OCI-LY7 (cell line): ENCODE data around the gene ITGA5. TPM values are rescaled to one million over a fixed set of nuclear protein-coding genes. Genes with fewer than 3 reads are reported as not detected.
A peak's percentile ranks its signal among the peaks of the same experiment; 100 is the strongest.

Source experiments
- BruUV-seq: library from RNA; stranded (reverse); fragments of 400-500 nt; replicated peaks from 2 replicates; lab custom pipeline; 2021; lab: Mats Ljungman, UMichigan
- CTCF ChIA-PET: fragments of 300-600 bp; sonication (Branson Sonifier 250); formaldehyde crosslinking; loops from one replicate; lab custom pipeline; 2022; ENCODE audit warnings: antibody characterized with exemption; ENCODE audit not compliant: unreplicated experiment; lab: Charles Lee
- POLR2A ChIA-PET: fragments of 300-600 bp; sonication (Branson Sonifier 250); formaldehyde crosslinking; loops from one replicate; lab custom pipeline; 2022; ENCODE audit warnings: antibody characterized with exemption; lab: Charles Lee
- DNase-seq: peaks from one replicate; pipeline ENCODE4 v3.0.0-alpha.2; 2015; ENCODE audit warnings: low spot score
- H2AFZ ChIP-seq: fragments of 200-600 bp; sonication (generic), shearing (Covaris generic); 2 replicates; pipeline ENCODE4 v1.6.1; 2014; ENCODE audit warnings: mild to moderate bottlenecking, antibody characterized with exemption, low read length, moderate library complexity
- H3K27ac ChIP-seq: fragments of 200-600 bp; sonication (generic); 2 replicates; pipeline ENCODE4 v1.5.1; 2014; ENCODE audit warnings: mixed run types, low read depth, mild to moderate bottlenecking, moderate library complexity, low read length, inconsistent platforms; ENCODE audit not compliant: poor library complexity, severe bottlenecking
- H3K36me3 ChIP-seq: fragments of 200-600 bp; sonication (generic); 2 replicates; pipeline ENCODE4 v1.6.1; 2014; ENCODE audit warnings: mild to moderate bottlenecking, antibody characterized with exemption, low read length, moderate library complexity, mixed read lengths; ENCODE audit not compliant: insufficient read depth
- H3K4me1 ChIP-seq: fragments of 200-600 bp; sonication (generic); 2 replicates; pipeline ENCODE4 v1.5.1; 2014; ENCODE audit warnings: mild to moderate bottlenecking, low read length; ENCODE audit not compliant: insufficient read depth, poor library complexity, severe bottlenecking
- H3K4me2 ChIP-seq: fragments of 200-600 bp; sonication (generic); 2 replicates; pipeline ENCODE4 v1.6.1; 2014; ENCODE audit warnings: mild to moderate bottlenecking, low read length
- H3K4me3 ChIP-seq: fragments of 200-600 bp; sonication (generic); 2 replicates; pipeline ENCODE4 v1.5.1; 2014; ENCODE audit warnings: mild to moderate bottlenecking, low read depth, low read length; ENCODE audit not compliant: poor library complexity, severe bottlenecking
- H3K79me2 ChIP-seq: fragments of 200-600 bp; sonication (generic); 2 replicates; pipeline ENCODE4 v1.6.1; 2016; ENCODE audit warnings: low read depth, mild to moderate bottlenecking, low read length, moderate library complexity, mixed read lengths; ENCODE audit not compliant: insufficient read depth
- H3K9me2 ChIP-seq: fragments of 200-600 bp; sonication (generic); 2 replicates; pipeline ENCODE4 v1.6.1; 2016; ENCODE audit warnings: mild to moderate bottlenecking, low read length, mixed read lengths; ENCODE audit not compliant: insufficient read depth
- H3K9me3 ChIP-seq: fragments of 200-600 bp; sonication (generic); 2 replicates; pipeline ENCODE4 v1.6.1; 2014; ENCODE audit warnings: mild to moderate bottlenecking, mixed run types, low read length, mixed read lengths
- H4K20me1 ChIP-seq: fragments of 200-600 bp; sonication (generic); 2 replicates; pipeline ENCODE4 v1.6.1; 2014; ENCODE audit warnings: mild to moderate bottlenecking, antibody characterized with exemption, low read length, moderate library complexity, mixed read lengths; ENCODE audit not compliant: insufficient read depth
- EZH2phosphoT487 ChIP-seq: fragments of 200-600 bp; sonication (generic); IDR thresholded peaks from 2 replicates; pipeline ENCODE4 v1.6.1; 2018; ENCODE audit warnings: low read depth, borderline replicate concordance, mild to moderate bottlenecking, mixed run types, antibody characterized with exemption, low read length, moderate library complexity, mixed read lengths
- intact Hi-C: fragments of 100-400 bp; cut with micrococcal nuclease; formaldehyde crosslinking; loops from one replicate; pipeline ENCODE4 v1.10.0; 2022; ENCODE audit not compliant: unreplicated experiment
- total RNA-seq, 2 experiments: library from RNA; depleted of rRNA in 1 of 2; stranded (reverse); fragments of >200 nt in 1 of 2; shearing (Covaris generic) in 1 of 2; gene quantifications; 2 replicates each; pipeline ENCODE4 v1.2.3, GENCODE V29; 2014 to 2022
- TF ChIP-seq, protein P1 (sequence below): fragments of 200-600 bp; sonication (generic); conservative IDR thresholded peaks from 2 replicates; pipeline ENCODE4 v1.5.1; 2014; ENCODE audit warnings: mild to moderate bottlenecking, antibody characterized with exemption, low read length, moderate library complexity, mixed read lengths

The ITGA5 gene
- total RNA-seq, 2 experiments from 2014 or later = 0.06 to 0.34 TPM

DNA sequence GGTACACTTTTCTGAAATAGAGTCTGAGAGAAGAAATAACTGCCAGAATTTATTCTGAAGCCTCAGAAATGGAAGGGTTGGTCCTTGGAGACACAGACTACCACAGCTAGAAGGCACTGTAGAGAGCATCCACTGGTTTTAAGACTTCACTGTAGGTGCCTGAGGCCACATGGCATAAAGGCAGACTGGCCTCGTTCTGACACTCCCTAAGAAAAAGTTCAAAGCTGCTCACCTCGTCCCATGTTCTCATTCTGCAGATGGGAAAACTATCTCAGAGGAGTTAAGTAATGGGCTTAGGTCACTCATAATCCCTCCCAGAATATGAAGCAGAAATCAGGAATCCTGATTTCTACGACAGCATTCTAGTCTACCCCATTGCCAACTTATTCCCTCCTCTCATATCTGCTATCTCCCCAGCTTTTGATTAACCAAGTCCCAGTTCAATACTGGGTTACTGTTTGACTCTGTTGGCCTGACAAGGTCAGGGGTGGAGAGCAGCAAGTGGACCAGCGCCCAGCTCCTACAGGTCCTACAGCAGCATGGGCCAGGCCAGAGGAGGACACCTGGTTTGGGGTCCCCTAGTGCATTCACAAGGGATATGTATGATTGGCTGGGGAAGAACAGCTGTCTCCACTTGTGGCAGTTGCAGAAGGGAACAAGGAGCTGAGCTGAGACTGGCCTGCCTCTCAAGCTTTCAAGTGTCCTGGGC lies 3.7 kb downstream of the ITGA5 start:
- POLR2A ChIA-PET = interaction anchor here (0.6 to 0.9 kb wide), 2 partner anchors 28 to 87 kb away, joined by 4 read pairs; no protein-coding TSS in a partner anchor
- Histone ChIP-seq H3K79me2 (no peaks in the 10 kb centered on the region), H2AFZ (no peak overlapping the region), H3K27ac (no peak overlapping the region), H4K20me1 (no peaks in the 10 kb centered on the region), H3K9me2 (no peaks in the 10 kb centered on the region), H3K36me3 (no peaks in the 10 kb centered on the region), H3K4me3 (no peak overlapping the region), H3K4me1 (peaks cover 38% of the 10 kb centered on the region), H3K9me3 (no peaks in the 10 kb centered on the region), H3K4me2 (no peak overlapping the region)
- intact Hi-C loops = no loop called here
- DNase-seq = no peak
- CTCF ChIA-PET = interaction anchor here (1.0 kb wide), 1 partner anchor 16 kb away, joined by 3 read pairs; no protein-coding TSS in a partner anchor
- no TSS peak for BruUV-seq
- TF ChIP-seq EZH2phosphoT487 = no peak
- TF ChIP-seq, protein P1, sequence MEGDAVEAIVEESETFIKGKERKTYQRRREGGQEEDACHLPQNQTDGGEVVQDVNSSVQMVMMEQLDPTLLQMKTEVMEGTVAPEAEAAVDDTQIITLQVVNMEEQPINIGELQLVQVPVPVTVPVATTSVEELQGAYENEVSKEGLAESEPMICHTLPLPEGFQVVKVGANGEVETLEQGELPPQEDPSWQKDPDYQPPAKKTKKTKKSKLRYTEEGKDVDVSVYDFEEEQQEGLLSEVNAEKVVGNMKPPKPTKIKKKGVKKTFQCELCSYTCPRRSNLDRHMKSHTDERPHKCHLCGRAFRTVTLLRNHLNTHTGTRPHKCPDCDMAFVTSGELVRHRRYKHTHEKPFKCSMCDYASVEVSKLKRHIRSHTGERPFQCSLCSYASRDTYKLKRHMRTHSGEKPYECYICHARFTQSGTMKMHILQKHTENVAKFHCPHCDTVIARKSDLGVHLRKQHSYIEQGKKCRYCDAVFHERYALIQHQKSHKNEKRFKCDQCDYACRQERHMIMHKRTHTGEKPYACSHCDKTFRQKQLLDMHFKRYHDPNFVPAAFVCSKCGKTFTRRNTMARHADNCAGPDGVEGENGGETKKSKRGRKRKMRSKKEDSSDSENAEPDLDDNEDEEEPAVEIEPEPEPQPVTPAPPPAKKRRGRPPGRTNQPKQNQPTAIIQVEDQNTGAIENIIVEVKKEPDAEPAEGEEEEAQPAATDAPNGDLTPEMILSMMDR = 0 out of 2 replicates have a peak, but pooled peaks have one; percentile 12

DNA sequence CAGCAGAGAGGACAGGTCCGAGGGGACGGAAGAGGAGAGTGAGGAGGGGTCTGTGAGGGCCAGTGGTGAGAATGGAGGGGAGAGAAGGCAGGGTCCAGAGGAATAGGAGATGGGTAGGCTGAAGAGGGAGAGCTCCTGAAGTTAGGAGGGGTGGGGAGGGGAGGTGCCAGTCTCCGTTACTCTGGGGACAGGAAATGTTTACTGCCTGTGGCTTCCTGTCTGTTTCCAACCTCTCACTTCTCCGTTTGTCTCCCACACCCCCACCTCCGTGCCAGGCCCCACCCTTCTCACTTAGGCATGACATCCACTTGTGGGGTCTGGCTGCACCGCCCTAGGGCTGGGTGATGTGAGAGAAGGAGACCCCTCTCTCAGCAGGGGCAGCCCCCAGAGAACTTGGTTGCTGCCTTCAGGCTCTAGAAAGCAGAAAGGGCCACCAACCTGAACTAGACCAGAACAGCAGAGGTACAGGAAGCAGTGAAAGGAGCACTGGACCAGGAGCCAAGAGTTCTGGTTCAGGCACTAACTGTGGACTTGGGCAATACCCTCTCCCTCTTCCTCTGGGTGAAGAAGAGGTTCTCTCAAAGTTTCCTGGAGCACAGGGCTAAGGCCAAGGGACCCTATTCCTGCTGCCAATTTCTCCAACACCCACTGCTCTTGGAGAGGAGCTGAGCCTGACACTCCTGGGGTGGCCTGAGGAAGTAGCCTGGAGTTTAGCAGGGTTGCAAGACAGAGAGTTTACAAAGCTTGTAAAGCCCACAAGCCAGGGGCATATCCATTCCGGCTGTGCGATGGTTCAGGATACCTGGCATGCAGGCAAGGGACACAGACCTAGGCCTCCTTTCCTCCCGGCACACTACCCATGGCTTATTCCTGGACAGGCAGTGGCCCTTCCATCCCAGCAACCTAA lies 5.5 kb downstream of the ITGA5 start:
- no peak for TF ChIP-seq EZH2phosphoT487
- TF ChIP-seq, protein P1 = no peak
- Histone ChIP-seq H3K4me2 (peak overlapping the region; percentile 57), H3K27ac (peak overlapping the region; percentile 12), H2AFZ (peak overlapping the region; percentile 69), H3K9me3 (no peaks in the 10 kb centered on the region), H3K79me2 (no peaks in the 10 kb centered on the region), H4K20me1 (no peaks in the 10 kb centered on the region), H3K4me1 (peaks cover 38% of the 10 kb centered on the region), H3K9me2 (no peaks in the 10 kb centered on the region), H3K36me3 (no peaks in the 10 kb centered on the region), H3K4me3 (peak overlapping the region; percentile 22)
- DNase-seq = peak; percentile 65
- POLR2A ChIA-PET = interaction anchor here (1.0 kb wide), 1 partner anchor 14 kb away, joined by 3 read pairs; no protein-coding TSS in a partner anchor
- CTCF ChIA-PET = interaction anchor here (0.6 to 1.7 kb wide), 7 partner anchors 10 to 571 kb away, joined by 3 to 5 read pairs (median 3); partner anchors contain the start of genes COPZ1, NCKAP1L and TESPA1
- BruUV-seq = no TSS peak
- intact Hi-C loops = no loop called here
